Measurements from ENCODE around the gene CGB5. TPM values are rescaled to one million over a fixed set of nuclear protein-coding genes. Genes with fewer than 3 reads are reported as not detected.

Gene CGB5
- total RNA-seq, 1 donor from 2014 or later, result not detected

GRCh38 chr19:49086296-49086695 lies 42.6 kb downstream of the CGB5 start:
- no peak for DNase-seq

DNA sequence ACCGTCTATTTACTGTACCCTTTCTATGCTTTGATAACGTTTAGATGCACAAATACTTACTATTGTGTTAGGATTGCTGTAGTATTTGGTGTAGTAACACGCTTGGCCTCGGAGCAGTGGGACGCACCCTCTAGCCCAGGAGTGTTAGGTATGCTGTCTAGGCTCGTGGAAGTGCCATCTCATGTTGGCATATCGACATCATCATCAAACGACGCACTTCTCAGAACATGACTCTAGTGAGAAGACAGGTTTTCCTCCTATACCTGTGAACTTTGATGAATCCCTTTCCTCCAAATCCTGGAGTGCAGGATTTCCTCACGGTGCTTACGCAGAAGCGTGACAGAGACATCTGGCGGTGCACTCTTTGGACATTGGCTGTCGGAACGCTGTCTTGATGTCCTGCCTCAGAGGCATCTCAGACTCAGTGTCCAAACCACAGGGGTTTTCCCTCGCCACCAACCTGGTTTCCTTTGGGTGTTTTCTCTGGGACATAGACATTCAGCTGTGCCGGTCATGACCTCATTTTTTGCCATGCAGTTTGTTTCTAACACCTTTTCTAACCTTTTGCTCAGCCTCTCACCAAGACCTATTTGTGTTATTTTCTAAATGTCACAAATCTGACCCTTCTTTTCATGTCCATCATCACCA lies 47.9 kb downstream of the CGB5 start:
- DNase-seq, result no peak

- no peak for DNase-seq
These were observed 49.0 kb downstream of the CGB5 start for GRCh38 chr19:49092686-49093085.

Small RNAs within 50 kb of the gene (small RNA-seq; reads per million reads assigned to genes)
- gene MIR6798, result not detected
- gene RN7SL708P, result not detected

Other genes starting within 250 kb of the CGB5 start
- gene BCAT2, start 232.8 kb upstream of the CGB5 start, total RNA-seq, result 12.5 TPM
- gene HSD17B14, start 207.4 kb upstream of the CGB5 start, total RNA-seq, result 2.5 TPM
- gene PLEKHA4, start 175.2 kb upstream of the CGB5 start, total RNA-seq, result 0.31 TPM
- gene PPP1R15A, start 171.4 kb upstream of the CGB5 start, total RNA-seq, result 24.6 TPM
- not detected for gene TULP2, start 145.1 kb upstream of the CGB5 start, total RNA-seq
- gene NUCB1, start 143.5 kb upstream of the CGB5 start, total RNA-seq, result 42.6 TPM
- gene DHDH, start 110.1 kb upstream of the CGB5 start, total RNA-seq, result not detected
- 12.5 TPM for gene BAX, start 89.0 kb upstream of the CGB5 start, total RNA-seq
- gene FTL, start 78.5 kb upstream of the CGB5 start, total RNA-seq, result 677 TPM
- 14.2 TPM for gene GYS1, start 50.5 kb upstream of the CGB5 start, total RNA-seq
- 81.4 TPM for gene RUVBL2, start 50.0 kb upstream of the CGB5 start, total RNA-seq
- gene LHB, start 26.8 kb upstream of the CGB5 start, total RNA-seq, result not detected
- gene CGB3, start 19.5 kb upstream of the CGB5 start, total RNA-seq, result not detected
- gene CGB2, start 12.0 kb upstream of the CGB5 start, total RNA-seq, result not detected
- gene CGB1, start 7.0 kb upstream of the CGB5 start, total RNA-seq, result not detected
- gene CGB8, start 5.3 kb downstream of the CGB5 start, total RNA-seq, result not detected
- not detected for gene CGB7, start 13.9 kb downstream of the CGB5 start, total RNA-seq
- not detected for gene NTF4, start 21.0 kb downstream of the CGB5 start, total RNA-seq
- gene KCNA7, start 28.9 kb downstream of the CGB5 start, total RNA-seq, result under 0.01 TPM
- 112 TPM for gene SNRNP70, start 41.6 kb downstream of the CGB5 start, total RNA-seq
- gene LIN7B, start 70.5 kb downstream of the CGB5 start, total RNA-seq, result 28.7 TPM
- gene C19orf73, start 75.3 kb downstream of the CGB5 start, total RNA-seq, result 0.47 TPM
- 35.9 TPM for gene PPFIA3, start 75.7 kb downstream of the CGB5 start, total RNA-seq
- gene HRC, start 111.5 kb downstream of the CGB5 start, total RNA-seq, result 0.47 TPM
- 4.7 TPM for gene TRPM4, start 113.9 kb downstream of the CGB5 start, total RNA-seq

All from occipital lobe (tissue), 3 donors.